ENCODE data around the gene MRPL1. TPM values are rescaled to one million over a fixed set of nuclear protein-coding genes. Genes with fewer than 3 reads are reported as not detected.

The MRPL1 gene
- total and polyA plus RNA-seq, 2 of the 13 experiments (the other 11 are each of a cell fraction or from before 2014, with no cell fraction given) = 23.3 to 61.5 TPM

GRCh38 chr4:77817304-77818072 is 45.1 kb upstream of the MRPL1 start (continued):
- TF ChIP-seq ATF6 (CRISPR knock-in tag; conservative IDR thresholded peaks at IDR 0.05) = no peak
- TF ChIP-seq ZNF740 (CRISPR knock-in tag; IDR thresholded peaks at IDR 0.05) = no peak
- TF ChIP-seq KLF13 (CRISPR knock-in tag; IDR thresholded peaks at IDR 0.05) = no peak
- no peak for TF ChIP-seq ARID2 (CRISPR knock-in tag; IDR thresholded peaks at IDR 0.05; ENCODE audit: borderline replicate concordance)
- TF ChIP-seq AGO1 (IDR thresholded peaks at IDR 0.05; ENCODE audit: low read depth, low read length, poor library complexity, severe bottlenecking) = no peak
- no peak for TF ChIP-seq TEAD3 (CRISPR knock-in tag; optimal IDR thresholded peaks at IDR 0.05; ENCODE audit: borderline replicate concordance)
- TF ChIP-seq HMG20B (CRISPR knock-in tag; conservative IDR thresholded peaks at IDR 0.05) = no peak
- TF ChIP-seq SALL2 (CRISPR knock-in tag; IDR thresholded peaks at IDR 0.05) = no peak
- TF ChIP-seq MAZ (IDR thresholded peaks at IDR 0.05; ENCODE audit: borderline replicate concordance, low read depth, low read length) = no peak
- TF ChIP-seq MAZ (CRISPR knock-in tag; IDR thresholded peaks at IDR 0.05; ENCODE audit: low read depth) = no peak
- no peak for TF ChIP-seq CERS6 (CRISPR knock-in tag; IDR thresholded peaks at IDR 0.05)
- TF ChIP-seq ZNF264 (CRISPR knock-in tag; IDR thresholded peaks at IDR 0.05) = no peak
- TF ChIP-seq ZNF646 (CRISPR knock-in tag; IDR thresholded peaks at IDR 0.05) = no peak
- no peak for TF ChIP-seq CBX2 (IDR thresholded peaks at IDR 0.05; ENCODE audit: low read depth, low read length)
- no peak for TF ChIP-seq CBX2 (CRISPR knock-in tag; IDR thresholded peaks at IDR 0.05; ENCODE audit: low read depth)
- no peak for TF ChIP-seq ATF5 (CRISPR knock-in tag; IDR thresholded peaks at IDR 0.05; ENCODE audit: low read depth)
- TF ChIP-seq RCOR2 (CRISPR knock-in tag; IDR thresholded peaks at IDR 0.05) = no peak
- TF ChIP-seq ZNF652 (CRISPR knock-in tag; IDR thresholded peaks at IDR 0.05; ENCODE audit: borderline replicate concordance, low read depth) = no peak
- TF ChIP-seq NCOR1 (IDR thresholded peaks at IDR 0.05; ENCODE audit: borderline replicate concordance, low read length) = no peak
- no peak for TF ChIP-seq RBFOX2 (IDR thresholded peaks at IDR 0.05; ENCODE audit: low read depth, low read length)
